ENCODE measurements around the gene FARS2.
"Not testable (repeated sequence)": the region's sequence is repeated elsewhere in the genome, so short reads cannot be mapped to it uniquely, and the experiment has no call there.

FARS2 gene

GRCh38 chr6:5674141-5674540, 412.8 kb downstream of the FARS2 start:
- no peak for DNase-seq

GRCh38 chr6:5674721-5675120, 413.4 kb downstream of the FARS2 start:
- peak in 1 of 2 donors; percentile 33 for DNase-seq

GRCh38 chr6:5676701-5677100, 415.4 kb downstream of the FARS2 start:
- DNase-seq = no peak

- no peak for DNase-seq
These were observed 416.1 kb downstream of the FARS2 start for GRCh38 chr6:5677219-5678000.

GRCh38 chr6:5679270-5679669, 418.0 kb downstream of the FARS2 start:
- DNase-seq = no peak

- no peak for DNase-seq
These were observed 418.4 kb downstream of the FARS2 start for GRCh38 chr6:5679691-5680090.

GRCh38 chr6:5680095-5680494, 418.8 kb downstream of the FARS2 start:
- DNase-seq = no peak

- no peak for DNase-seq
These were observed 420.2 kb downstream of the FARS2 start for GRCh38 chr6:5681480-5681879.

GRCh38 chr6:5682530-5682929, 421.2 kb downstream of the FARS2 start:
- DNase-seq = no peak

- DNase-seq = not testable (repeated sequence)
These were observed 422.4 kb downstream of the FARS2 start for GRCh38 chr6:5683747-5684146.

- DNase-seq = no peak
These were observed 423.2 kb downstream of the FARS2 start for GRCh38 chr6:5684320-5685053.

GRCh38 chr6:5693225-5694145, 432.2 kb downstream of the FARS2 start:
- no peak for DNase-seq

GRCh38 chr6:5695260-5696245, 434.2 kb downstream of the FARS2 start:
- DNase-seq = no peak

GRCh38 chr6:5697508-5697907, 436.2 kb downstream of the FARS2 start:
- no peak for DNase-seq

- DNase-seq = no peak
These were observed 437.0 kb downstream of the FARS2 start for GRCh38 chr6:5698318-5698717.

GRCh38 chr6:5699064-5699463, 437.8 kb downstream of the FARS2 start:
- DNase-seq = not testable (repeated sequence)

GRCh38 chr6:5701174-5701573, 439.9 kb downstream of the FARS2 start:
- DNase-seq = no peak

- DNase-seq = no peak
These were observed 443.4 kb downstream of the FARS2 start for GRCh38 chr6:5704708-5705107.

- no peak for DNase-seq
These were observed 443.9 kb downstream of the FARS2 start for GRCh38 chr6:5705252-5705651.

- no peak for DNase-seq
These were observed 445.1 kb downstream of the FARS2 start for GRCh38 chr6:5706124-5707033.
